Body of pancreas (tissue), 4 donors: ENCODE data around the gene ABCB11.

Source experiments
- POLR2A ChIP-seq, 3 donors: fragments of 450-650 bp; IDR thresholded peaks; one replicate each; pipeline ENCODE4 v1.6.1; 2016; ENCODE audit warnings: antibody characterized with exemption in 3 of 3, mild to moderate bottlenecking in 2 of 3
- TF ChIP-seq, protein P1 (sequence below), 7 experiments: fragments of 450-650 bp in 4 of 7; fragments of 200-600 bp in 3 of 7; sonication (generic) in 3 of 7; IDR thresholded peaks; one replicate each; pipeline ENCODE4 v1.5.1; 2016 to 2019; ENCODE audit warnings: antibody characterized with exemption in 7 of 7

DNA sequence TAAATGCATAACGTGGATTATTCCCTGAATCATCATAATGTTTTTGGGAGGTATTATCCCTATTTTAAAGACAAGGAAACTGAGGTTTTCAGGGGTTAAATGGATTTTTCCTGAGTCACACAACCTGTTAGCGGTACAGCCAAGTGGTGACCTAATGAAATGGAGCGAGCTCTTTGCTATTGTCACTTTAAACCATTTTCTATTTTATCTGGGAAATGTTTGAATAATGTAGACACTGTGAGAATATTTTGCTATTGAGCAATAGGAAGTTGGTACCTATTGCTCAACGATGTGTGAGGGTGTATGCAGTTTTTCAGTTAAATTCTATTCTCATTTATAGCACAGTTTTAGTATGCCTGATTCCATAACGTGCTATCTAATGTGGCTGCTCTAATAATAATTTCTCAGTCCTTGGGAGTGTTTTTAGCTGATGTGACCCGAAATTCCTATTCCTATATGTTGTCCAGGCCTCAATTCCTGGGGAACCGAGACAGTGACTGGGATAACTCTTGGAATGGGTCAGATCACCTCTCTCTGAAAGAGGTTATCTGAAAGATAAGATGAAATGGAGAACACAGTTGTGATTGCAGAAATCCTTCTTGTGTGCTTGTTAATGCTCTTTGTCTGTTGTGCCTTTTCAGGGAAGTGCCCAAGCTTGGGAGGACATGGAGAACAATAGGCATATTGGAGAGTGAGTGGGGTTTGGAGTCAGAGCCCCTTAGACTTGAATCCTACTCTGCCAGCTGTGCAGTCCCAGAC is 38.4 kb downstream of the ABCB11 start:
- no peak for TF ChIP-seq POLR2A (IDR thresholded peaks at IDR 0.05)
- TF ChIP-seq, protein P1, sequence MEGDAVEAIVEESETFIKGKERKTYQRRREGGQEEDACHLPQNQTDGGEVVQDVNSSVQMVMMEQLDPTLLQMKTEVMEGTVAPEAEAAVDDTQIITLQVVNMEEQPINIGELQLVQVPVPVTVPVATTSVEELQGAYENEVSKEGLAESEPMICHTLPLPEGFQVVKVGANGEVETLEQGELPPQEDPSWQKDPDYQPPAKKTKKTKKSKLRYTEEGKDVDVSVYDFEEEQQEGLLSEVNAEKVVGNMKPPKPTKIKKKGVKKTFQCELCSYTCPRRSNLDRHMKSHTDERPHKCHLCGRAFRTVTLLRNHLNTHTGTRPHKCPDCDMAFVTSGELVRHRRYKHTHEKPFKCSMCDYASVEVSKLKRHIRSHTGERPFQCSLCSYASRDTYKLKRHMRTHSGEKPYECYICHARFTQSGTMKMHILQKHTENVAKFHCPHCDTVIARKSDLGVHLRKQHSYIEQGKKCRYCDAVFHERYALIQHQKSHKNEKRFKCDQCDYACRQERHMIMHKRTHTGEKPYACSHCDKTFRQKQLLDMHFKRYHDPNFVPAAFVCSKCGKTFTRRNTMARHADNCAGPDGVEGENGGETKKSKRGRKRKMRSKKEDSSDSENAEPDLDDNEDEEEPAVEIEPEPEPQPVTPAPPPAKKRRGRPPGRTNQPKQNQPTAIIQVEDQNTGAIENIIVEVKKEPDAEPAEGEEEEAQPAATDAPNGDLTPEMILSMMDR (IDR thresholded peaks at IDR 0.05): no peak
